Melanocyte of skin (primary cell): Measurements from ENCODE around the gene LYRM1. TPM values are rescaled to one million over a fixed set of nuclear protein-coding genes. Genes with fewer than 3 reads are reported as not detected.

Experiments used
- total RNA-seq, 2 donors: library from RNA; depleted of rRNA; stranded (reverse); fragments of >200 nt; gene quantifications; 2 replicates each; pipeline ENCODE4 v1.2.3, GENCODE V29; 2012

The LYRM1 gene
- 10 to 100 TPM; 12.3 to 22.0 TPM for total RNA-seq

GRCh38 chr16:20900299-20901067, at the start of gene LYRM1, which contains the start of gene DCUN1D3:
Gene LYRM1 (plus strand): TSS chr16:20900771. CDS start chr16:20915556, 14,785 bp downstream.
Gene DCUN1D3 (minus strand): TSS chr16:20900358. CDS start chr16:20862538, 37,820 bp downstream.

Other genes starting within 250 kb of the LYRM1 start
- not detected for gene ACSM1, start 203.1 kb upstream of the LYRM1 start, total RNA-seq
- gene THUMPD1, start 159.0 kb upstream of the LYRM1 start, total RNA-seq, result 10 to 100 TPM; 52.0 to 84.6 TPM
- 1 to 10 TPM in 1 of 2 donors, under 1 TPM in 1; 0.34 to 2.0 TPM for gene ACSM3, start 136.8 kb upstream of the LYRM1 start, total RNA-seq
- gene ERI2, start 94.3 kb upstream of the LYRM1 start, total RNA-seq, result 10 to 100 TPM; 25.0 to 29.3 TPM
- 1 to 10 TPM; 4.7 to 7.6 TPM for gene REXO5, start 94.2 kb upstream of the LYRM1 start, total RNA-seq
- 10 to 100 TPM; 10.3 to 12.7 TPM for gene DCUN1D3, start 413 bp upstream of the LYRM1 start, total RNA-seq